Measurements from ENCODE around the gene AP5B1. TPM values are rescaled to one million over a fixed set of nuclear protein-coding genes. Genes with fewer than 3 reads are reported as not detected.

Gene AP5B1
- total RNA-seq, 1 donor from 2014 or later, result 19.3 TPM

- H3K36me3 Mint-ChIP-seq (ENCODE audit: insufficient read depth), result peaks cover 6% of the 10 kb centered on the region
- TF ChIP-seq, protein P1, sequence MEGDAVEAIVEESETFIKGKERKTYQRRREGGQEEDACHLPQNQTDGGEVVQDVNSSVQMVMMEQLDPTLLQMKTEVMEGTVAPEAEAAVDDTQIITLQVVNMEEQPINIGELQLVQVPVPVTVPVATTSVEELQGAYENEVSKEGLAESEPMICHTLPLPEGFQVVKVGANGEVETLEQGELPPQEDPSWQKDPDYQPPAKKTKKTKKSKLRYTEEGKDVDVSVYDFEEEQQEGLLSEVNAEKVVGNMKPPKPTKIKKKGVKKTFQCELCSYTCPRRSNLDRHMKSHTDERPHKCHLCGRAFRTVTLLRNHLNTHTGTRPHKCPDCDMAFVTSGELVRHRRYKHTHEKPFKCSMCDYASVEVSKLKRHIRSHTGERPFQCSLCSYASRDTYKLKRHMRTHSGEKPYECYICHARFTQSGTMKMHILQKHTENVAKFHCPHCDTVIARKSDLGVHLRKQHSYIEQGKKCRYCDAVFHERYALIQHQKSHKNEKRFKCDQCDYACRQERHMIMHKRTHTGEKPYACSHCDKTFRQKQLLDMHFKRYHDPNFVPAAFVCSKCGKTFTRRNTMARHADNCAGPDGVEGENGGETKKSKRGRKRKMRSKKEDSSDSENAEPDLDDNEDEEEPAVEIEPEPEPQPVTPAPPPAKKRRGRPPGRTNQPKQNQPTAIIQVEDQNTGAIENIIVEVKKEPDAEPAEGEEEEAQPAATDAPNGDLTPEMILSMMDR (IDR thresholded peaks at IDR 0.05; ENCODE audit: unreplicated experiment), result no peak
- peaks cover 9% of the 10 kb centered on the region for H3K27me3 Mint-ChIP-seq
- DNase-seq (ENCODE audit: low spot score, unreplicated experiment), result no peak
- H3K4me1 Mint-ChIP-seq (ENCODE audit: low read depth), result peaks cover 18% of the 10 kb centered on the region
- H3K4me3 Mint-ChIP-seq (ENCODE audit: low read depth), result no peak overlapping the region
- H3K27ac Mint-ChIP-seq, result no peak overlapping the region
- H3K9me3 Mint-ChIP-seq (ENCODE audit: low read depth), result no peaks in the 10 kb centered on the region
Measured at GRCh38 chr11:65811764-65812475, 31.1 kb upstream of the AP5B1 start.

DNA sequence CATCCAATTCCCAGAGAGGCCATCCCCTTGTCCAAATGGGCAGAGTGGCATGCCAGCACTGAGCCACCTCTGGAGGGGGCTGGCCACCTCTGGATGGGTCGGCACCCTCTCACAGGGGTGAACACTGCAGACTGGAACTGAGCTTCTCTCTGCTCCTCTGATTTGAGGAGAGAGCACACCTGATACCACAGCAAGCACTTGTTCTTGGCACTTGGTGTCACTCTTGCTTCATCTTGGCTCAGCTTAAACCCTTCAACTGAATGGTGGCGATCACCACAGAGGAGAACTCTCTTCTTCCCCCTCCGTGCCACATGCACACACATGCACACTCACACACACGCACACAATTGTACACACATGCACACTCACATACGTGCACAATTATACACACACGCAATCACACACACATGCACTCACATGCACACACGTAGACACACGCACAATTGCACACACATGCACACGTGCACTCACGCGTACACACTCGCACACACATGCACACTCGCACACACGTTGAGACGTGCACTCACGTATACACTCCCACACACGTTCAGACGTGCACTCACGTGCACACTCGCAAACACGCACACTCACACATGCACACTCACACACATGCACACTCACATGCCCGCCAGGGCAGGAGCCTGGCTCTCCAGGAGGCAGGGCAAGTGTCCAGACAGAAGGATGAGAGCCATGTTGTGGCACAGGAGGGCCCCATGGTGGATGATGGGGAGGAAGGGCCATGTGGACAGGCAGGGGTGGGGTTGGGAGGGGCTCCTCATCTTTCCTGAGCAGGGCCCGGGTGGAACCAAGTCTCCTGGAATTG, 29.5 kb upstream of the AP5B1 start:
- Mint-ChIP-seq H3K4me1 (ENCODE audit: low read depth) (peaks cover 13% of the 10 kb centered on the region), H3K27ac (no peak overlapping the region), H3K27me3 (peaks cover 9% of the 10 kb centered on the region), H3K4me3 (ENCODE audit: low read depth) (no peak overlapping the region), H3K36me3 (ENCODE audit: insufficient read depth) (peaks cover 3% of the 10 kb centered on the region), H3K9me3 (ENCODE audit: low read depth) (no peaks in the 10 kb centered on the region)
- TF ChIP-seq, protein P1 (IDR thresholded peaks at IDR 0.05; ENCODE audit: unreplicated experiment), result no peak
- no peak for DNase-seq (ENCODE audit: low spot score, unreplicated experiment)

DNA sequence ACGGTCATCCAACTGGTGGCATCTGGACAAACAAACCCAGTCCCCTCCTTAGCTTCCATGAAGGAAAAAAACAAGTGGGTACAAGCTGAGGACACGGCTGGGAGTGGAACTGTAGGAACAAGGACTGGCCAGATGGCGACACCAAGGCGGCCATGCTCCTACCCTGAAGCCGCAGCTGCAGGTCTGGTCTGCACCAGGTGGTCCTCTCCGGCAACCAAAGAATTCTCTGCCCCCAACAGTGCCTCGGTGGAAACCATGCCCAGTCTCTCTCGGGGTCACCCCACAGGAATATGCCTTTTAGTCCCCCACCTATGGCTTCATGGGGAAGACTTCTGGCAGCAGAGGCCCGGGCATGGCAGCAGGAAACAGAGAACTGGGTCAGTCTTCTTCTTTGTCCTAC, 28.7 kb upstream of the AP5B1 start:
- peaks cover 3% of the 10 kb centered on the region for H3K36me3 Mint-ChIP-seq (ENCODE audit: insufficient read depth)
- H3K9me3 Mint-ChIP-seq (ENCODE audit: low read depth), result no peaks in the 10 kb centered on the region
- H3K4me3 Mint-ChIP-seq (ENCODE audit: low read depth), result no peak overlapping the region
- peaks cover 9% of the 10 kb centered on the region for H3K27me3 Mint-ChIP-seq
- H3K27ac Mint-ChIP-seq, result no peak overlapping the region
- H3K4me1 Mint-ChIP-seq (ENCODE audit: low read depth), result peaks cover 5% of the 10 kb centered on the region
- TF ChIP-seq, protein P1 (IDR thresholded peaks at IDR 0.05; ENCODE audit: unreplicated experiment), result no peak
- DNase-seq (ENCODE audit: low spot score, unreplicated experiment), result no peak

GRCh38 chr11:65808744-65809341, 28.1 kb upstream of the AP5B1 start:
- Mint-ChIP-seq H3K9me3 (ENCODE audit: low read depth) (no peaks in the 10 kb centered on the region), H3K36me3 (ENCODE audit: insufficient read depth) (peaks cover 2% of the 10 kb centered on the region), H3K27me3 (peaks cover 11% of the 10 kb centered on the region), H3K27ac (no peak overlapping the region), H3K4me1 (ENCODE audit: low read depth) (peaks cover 2% of the 10 kb centered on the region), H3K4me3 (ENCODE audit: low read depth) (no peak overlapping the region)
- no peak for DNase-seq (ENCODE audit: low spot score, unreplicated experiment)
- TF ChIP-seq, protein P1 (IDR thresholded peaks at IDR 0.05; ENCODE audit: unreplicated experiment), result no peak

DNA sequence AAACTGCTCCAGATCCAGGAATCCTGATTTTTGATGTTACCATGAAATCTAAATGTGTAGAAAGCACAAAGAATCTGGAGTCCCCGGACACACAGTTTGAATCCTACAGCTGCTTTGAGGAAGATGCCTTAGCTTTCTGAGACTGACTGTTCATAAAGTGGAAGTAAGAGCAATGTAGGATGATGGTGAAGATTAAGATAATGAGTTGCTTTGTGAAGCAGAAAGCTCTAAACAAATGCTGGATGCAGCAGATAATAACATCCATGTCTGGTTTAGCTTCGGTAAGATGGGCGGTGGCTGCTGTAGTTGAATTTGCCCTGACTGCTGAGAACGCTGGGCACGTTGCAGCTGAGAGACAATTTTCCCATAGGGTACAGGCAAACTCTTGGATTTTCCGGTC, 26.2 kb upstream of the AP5B1 start:
- no peak for DNase-seq (ENCODE audit: low spot score, unreplicated experiment)
- peaks cover 22% of the 10 kb centered on the region for H3K27me3 Mint-ChIP-seq

More for the DNA sequence above, 26.2 kb upstream of the AP5B1 start:
- TF ChIP-seq, protein P1 (IDR thresholded peaks at IDR 0.05; ENCODE audit: unreplicated experiment), result no peak
- H3K27ac Mint-ChIP-seq, result no peak overlapping the region
- no peaks in the 10 kb centered on the region for H3K4me1 Mint-ChIP-seq (ENCODE audit: low read depth)
- no peaks in the 10 kb centered on the region for H3K36me3 Mint-ChIP-seq (ENCODE audit: insufficient read depth)
- H3K4me3 Mint-ChIP-seq (ENCODE audit: low read depth), result no peak overlapping the region
- no peaks in the 10 kb centered on the region for H3K9me3 Mint-ChIP-seq (ENCODE audit: low read depth)
